ENCODE data around the gene SEC16A.
"Not testable (repeated sequence)": the region's sequence is repeated elsewhere in the genome, so short reads cannot be mapped to it uniquely, and the experiment has no call there.

SEC16A gene

GRCh38 chr9:136429075-136429628 is 53.7 kb downstream of the SEC16A start:
- Histone ChIP-seq H3K36me3 (peaks cover 30% of the 10 kb centered on the region), H3K4me1 (ENCODE audit: control insufficient read depth in 1 of 2, insufficient read depth in 1 of 2, low read depth in 1 of 2, low read length in 1 of 2) (no peaks in the 10 kb centered on the region), H3K4me3 (ENCODE audit: low read depth in 1 of 2, low read length in 1 of 2) (no peak overlapping the region), H3K9me3 (no peaks in the 10 kb centered on the region), H3K27me3 (no peaks in the 10 kb centered on the region), H3K27ac (no peak overlapping the region)
- no peak for TF ChIP-seq CTCF (IDR thresholded peaks at IDR 0.05)

GRCh38 chr9:136426787-136427186 is 56.1 kb downstream of the SEC16A start:
- TF ChIP-seq CTCF (IDR thresholded peaks at IDR 0.05): no peak
- no peaks in the 10 kb centered on the region for H3K27me3 ChIP-seq
- H3K9me3 ChIP-seq: no peaks in the 10 kb centered on the region
- H3K4me3 ChIP-seq (ENCODE audit: low read depth in 1 of 2, low read length in 1 of 2): no peak overlapping the region
- H3K4me1 ChIP-seq (ENCODE audit: control insufficient read depth in 1 of 2, insufficient read depth in 1 of 2, low read depth in 1 of 2, low read length in 1 of 2): no peaks in the 10 kb centered on the region
- H3K36me3 ChIP-seq: peaks cover 54% of the 10 kb centered on the region
- H3K27ac ChIP-seq: no peak overlapping the region

GRCh38 chr9:136425367-136425766 is 57.5 kb downstream of the SEC16A start:
- H3K9me3 ChIP-seq: not testable (repeated sequence)

GRCh38 chr9:136424750-136425362 is 58.0 kb downstream of the SEC16A start:
- no peaks in the 10 kb centered on the region for H3K9me3 ChIP-seq
- H3K27me3 ChIP-seq: no peaks in the 10 kb centered on the region
- TF ChIP-seq CTCF (IDR thresholded peaks at IDR 0.05): no peak
- peaks cover 58% of the 10 kb centered on the region for H3K36me3 ChIP-seq
- H3K4me3 ChIP-seq (ENCODE audit: low read depth in 1 of 2, low read length in 1 of 2): no peak overlapping the region
- H3K27ac ChIP-seq: no peak overlapping the region
- H3K4me1 ChIP-seq (ENCODE audit: control insufficient read depth in 1 of 2, insufficient read depth in 1 of 2, low read depth in 1 of 2, low read length in 1 of 2): no peaks in the 10 kb centered on the region

More at GRCh38 chr9:136425367-136425766, 57.5 kb downstream of the SEC16A start:
- not testable (repeated sequence) for H3K4me3 ChIP-seq (ENCODE audit: low read depth in 1 of 2, low read length in 1 of 2); H3K27me3 ChIP-seq; H3K27ac ChIP-seq; H3K4me1 ChIP-seq (ENCODE audit: control insufficient read depth in 1 of 2, insufficient read depth in 1 of 2, low read depth in 1 of 2, low read length in 1 of 2)
- H3K36me3 ChIP-seq: peaks cover 60% of the 10 kb centered on the region

GRCh38 chr9:136423432-136424146 is 59.3 kb downstream of the SEC16A start:
- no peak for TF ChIP-seq CTCF (IDR thresholded peaks at IDR 0.05)
- no peak overlapping the region for H3K27ac ChIP-seq
- no peaks in the 10 kb centered on the region for H3K27me3 ChIP-seq
- H3K36me3 ChIP-seq: peaks cover 60% of the 10 kb centered on the region
- H3K9me3 ChIP-seq: no peaks in the 10 kb centered on the region
- no peak overlapping the region for H3K4me3 ChIP-seq (ENCODE audit: low read depth in 1 of 2, low read length in 1 of 2)
- H3K4me1 ChIP-seq (ENCODE audit: control insufficient read depth in 1 of 2, insufficient read depth in 1 of 2, low read depth in 1 of 2, low read length in 1 of 2): no peaks in the 10 kb centered on the region

GRCh38 chr9:136422876-136423275 is 60.0 kb downstream of the SEC16A start:
- Histone ChIP-seq H3K27ac (no peak overlapping the region), H3K27me3 (no peaks in the 10 kb centered on the region), H3K36me3 (peaks cover 67% of the 10 kb centered on the region), H3K4me1 (ENCODE audit: control insufficient read depth in 1 of 2, insufficient read depth in 1 of 2, low read depth in 1 of 2, low read length in 1 of 2) (no peaks in the 10 kb centered on the region), H3K4me3 (ENCODE audit: low read depth in 1 of 2, low read length in 1 of 2) (no peak overlapping the region), H3K9me3 (no peaks in the 10 kb centered on the region)
- no peak for TF ChIP-seq CTCF (IDR thresholded peaks at IDR 0.05)
